GM04503 (cell line): Measurements from ENCODE around the gene OR13C2.
"Not testable (repeated sequence)": the region's sequence is repeated elsewhere in the genome, so short reads cannot be mapped to it uniquely, and the experiment has no call there.

Source experiments
- DNase-seq: peaks from one replicate; pipeline ENCODE4 v3.0.0-alpha.2; 2012; ENCODE audit warnings: low read depth

Gene OR13C2, protein sequence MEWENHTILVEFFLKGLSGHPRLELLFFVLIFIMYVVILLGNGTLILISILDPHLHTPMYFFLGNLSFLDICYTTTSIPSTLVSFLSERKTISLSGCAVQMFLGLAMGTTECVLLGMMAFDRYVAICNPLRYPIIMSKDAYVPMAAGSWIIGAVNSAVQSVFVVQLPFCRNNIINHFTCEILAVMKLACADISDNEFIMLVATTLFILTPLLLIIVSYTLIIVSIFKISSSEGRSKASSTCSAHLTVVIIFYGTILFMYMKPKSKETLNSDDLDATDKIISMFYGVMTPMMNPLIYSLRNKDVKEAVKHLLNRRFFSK

DNA sequence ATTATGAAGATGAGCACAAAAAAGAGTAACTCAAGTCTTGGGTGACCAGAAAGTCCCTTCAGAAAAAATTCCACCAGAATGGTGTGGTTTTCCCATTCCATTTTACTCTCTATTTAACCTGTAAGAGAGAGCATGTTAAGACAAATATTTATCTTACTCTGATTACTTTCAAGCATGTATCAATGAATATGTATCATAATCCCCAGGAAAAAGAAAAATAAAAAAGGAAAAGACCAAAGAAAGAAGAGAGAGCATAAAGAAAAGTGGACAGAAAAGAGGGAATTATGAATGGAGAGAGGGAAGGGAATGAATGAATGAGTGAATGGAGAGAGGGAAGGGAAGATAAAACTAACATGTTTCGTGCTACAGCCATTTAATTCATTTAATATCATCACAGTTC, at the start of gene OR13C2:
Gene OR13C2 (minus strand): TSS at position 101 of the 400 bp plus-strand sequence. CDS start 0 bp downstream, at position 101.
- not testable (repeated sequence) for DNase-seq

DNA sequence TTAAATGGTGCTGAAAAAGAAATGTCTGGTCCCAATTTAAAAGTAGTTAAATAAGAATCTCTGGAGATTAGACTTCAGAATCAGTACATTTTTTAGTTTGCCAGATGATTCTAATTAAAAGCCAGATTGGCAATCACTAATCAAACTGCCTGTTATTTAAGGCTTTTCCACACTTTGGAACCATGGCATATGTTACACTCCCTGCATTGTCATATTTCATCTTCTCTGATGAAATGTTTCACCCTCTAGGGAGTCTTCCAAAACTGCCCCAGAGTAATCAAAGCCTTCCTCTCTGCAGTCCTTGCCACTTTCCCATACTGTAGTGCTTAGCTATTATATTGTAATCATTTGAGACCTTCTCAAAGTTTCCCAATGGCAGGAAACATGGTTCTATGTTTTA, 30.0 kb upstream of the OR13C2 start:
- no peak for DNase-seq

DNA sequence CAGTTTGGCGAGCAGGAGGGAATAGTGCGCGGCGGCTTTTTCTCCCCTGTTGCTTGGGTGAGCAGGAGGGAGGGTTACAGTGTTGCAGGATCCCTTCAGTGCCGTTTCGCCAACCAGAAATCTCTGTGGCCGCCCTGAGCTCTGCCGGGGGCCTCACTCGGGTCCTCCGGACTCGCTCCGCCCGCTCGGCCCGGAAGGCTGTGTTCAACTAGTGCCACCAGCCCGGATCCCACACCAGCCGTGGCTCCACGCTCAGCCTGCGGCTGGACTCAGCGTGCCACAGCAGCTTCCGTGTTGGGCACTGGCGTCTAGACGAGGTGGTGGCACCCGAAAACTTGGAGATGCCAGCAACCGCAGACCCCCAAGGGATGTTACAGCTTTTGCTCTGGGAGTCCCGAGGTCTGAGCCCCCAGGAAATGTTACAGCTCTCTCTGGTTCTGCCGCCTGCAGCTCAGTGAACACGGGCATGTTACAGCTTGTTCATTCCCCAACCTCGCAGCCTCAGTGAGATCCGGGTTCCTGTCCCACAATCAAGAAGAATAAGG, 28.6 kb upstream of the OR13C2 start:
- no peak for DNase-seq

DNA sequence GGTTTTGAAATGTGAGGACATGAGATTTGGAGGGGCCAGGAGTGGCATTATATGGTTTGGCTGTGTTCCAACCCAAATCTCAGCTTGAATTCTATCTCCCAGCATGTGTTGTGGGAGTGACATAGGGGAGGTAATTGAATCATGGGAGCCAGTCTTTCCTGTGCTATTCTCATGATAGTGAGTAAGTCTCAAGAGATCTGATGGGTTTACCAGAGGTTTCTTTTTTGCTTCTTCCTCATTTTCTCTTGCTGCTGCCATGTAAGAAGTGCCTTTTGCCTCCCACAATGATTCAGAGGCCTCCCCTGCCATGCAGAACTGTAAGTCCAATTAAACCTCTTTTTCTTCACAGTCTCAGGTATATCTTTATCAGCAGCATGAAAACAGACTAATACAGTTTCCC, 20.5 kb upstream of the OR13C2 start:
- not testable (repeated sequence) for DNase-seq

DNA sequence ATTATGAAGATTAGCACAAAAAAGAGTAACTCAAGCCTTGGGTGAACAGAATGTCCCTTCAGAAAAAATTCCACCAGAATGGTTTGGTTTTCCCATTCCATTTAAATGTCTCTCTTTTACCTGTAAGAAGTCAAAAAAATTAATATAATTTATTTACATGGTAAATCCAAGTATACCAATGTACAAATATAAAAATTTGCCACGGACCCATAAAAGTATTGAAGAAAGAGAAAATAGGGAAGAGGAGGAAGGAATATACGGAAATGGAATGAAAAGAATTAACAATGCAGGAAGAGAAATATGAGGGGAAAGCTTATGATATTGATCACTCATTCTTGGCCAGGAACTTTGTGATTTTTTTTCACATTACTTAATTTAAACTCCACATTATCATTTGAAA, 12.7 kb upstream of the OR13C2 start, which contains the start of gene OR13C9:
Gene OR13C9 (minus strand): TSS at position 101 of the 400 bp plus-strand sequence. CDS start 0 bp downstream, at position 101.
- DNase-seq: no peak

DNA sequence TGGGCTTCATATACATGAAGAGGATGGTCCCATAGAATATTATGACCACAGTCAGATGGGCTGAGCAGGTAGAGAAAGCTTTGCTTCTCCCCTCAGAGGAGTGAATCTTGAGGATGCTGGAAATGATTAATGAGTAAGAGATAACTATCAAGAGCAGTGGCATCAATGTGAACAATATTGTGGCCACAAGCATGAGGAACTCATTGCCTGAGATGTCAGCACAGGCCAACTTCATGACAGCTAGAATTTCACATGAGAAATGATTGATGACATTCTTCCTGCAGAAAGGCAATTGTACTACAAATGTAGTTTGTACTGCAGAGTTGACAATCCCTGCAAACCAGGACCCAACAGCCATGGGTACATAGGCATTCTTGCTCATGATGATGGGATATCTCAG, 12.0 kb upstream of the OR13C2 start:
- no peak for DNase-seq

DNA sequence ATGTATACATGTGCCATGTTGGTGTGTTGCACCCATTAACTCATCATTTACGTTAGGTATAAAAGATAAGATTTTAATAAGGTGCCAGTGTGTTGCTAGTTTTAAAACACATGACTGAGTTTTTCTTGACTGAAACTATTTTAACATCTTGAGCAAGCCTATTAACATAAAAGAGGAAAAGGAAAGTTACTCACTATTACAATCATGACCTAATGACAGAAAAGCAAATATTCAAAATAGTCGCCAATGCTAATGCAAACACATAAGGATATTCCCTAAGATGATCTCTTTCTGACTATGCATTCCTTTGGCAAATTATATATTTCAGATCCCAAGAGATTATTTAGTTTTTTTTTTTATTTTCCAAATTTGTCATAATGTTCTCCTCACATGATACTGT, 5.8 kb upstream of the OR13C2 start:
- no peak for DNase-seq

DNA sequence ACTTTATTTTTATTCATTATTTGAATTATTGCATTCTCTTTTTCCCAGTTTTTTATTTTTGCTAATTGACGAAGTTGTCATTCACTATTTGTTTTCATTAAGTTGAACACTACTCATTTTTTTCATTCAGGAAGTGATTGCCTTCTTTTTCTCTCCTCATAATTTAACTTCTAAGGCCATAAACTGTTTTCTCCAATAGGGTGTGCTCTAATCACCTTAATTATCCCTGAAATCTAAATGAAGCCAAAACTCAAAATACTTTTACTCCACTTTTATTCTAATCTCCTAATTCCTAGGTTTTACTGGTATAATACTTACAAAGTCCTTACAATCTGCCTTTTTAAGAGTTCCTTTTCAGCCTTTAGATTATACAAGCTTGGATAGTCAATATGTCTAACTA, 2.9 kb upstream of the OR13C2 start:
- no peak for DNase-seq

DNA sequence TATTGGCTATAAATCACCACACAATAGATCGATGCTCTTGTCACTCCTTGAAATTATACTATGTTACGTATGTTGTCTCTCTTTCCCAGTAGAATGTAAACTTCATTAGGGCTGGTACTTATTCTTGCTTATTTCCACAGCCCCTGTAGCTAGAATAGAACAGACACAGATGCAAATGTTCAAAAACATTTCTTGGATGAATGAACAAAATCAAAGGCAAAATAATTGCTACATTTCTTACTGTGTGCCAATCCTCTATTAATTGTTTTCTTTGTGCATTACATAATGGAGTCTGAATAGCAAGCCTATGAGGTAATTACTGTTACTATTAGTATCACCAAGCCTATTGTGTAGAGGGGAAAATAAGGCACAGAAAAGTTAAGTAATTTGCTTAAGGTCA, 725 bp upstream of the OR13C2 start:
- DNase-seq: no peak

DNA sequence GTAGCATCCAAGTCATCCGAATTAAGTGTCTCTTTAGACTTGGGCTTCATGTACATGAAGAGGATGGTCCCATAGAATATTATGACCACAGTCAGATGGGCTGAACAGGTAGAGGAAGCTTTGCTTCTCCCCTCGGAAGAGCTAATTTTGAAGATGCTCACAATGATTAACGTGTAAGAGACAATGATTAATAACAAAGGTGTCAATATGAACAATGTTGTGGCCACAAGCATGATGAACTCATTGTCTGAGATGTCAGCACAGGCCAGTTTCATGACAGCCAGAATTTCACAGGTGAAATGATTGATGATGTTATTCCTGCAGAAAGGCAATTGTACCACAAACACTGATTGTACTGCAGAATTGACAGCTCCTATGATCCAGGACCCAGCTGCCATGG, 626 bp downstream of the OR13C2 start:
- DNase-seq: no peak

DNA sequence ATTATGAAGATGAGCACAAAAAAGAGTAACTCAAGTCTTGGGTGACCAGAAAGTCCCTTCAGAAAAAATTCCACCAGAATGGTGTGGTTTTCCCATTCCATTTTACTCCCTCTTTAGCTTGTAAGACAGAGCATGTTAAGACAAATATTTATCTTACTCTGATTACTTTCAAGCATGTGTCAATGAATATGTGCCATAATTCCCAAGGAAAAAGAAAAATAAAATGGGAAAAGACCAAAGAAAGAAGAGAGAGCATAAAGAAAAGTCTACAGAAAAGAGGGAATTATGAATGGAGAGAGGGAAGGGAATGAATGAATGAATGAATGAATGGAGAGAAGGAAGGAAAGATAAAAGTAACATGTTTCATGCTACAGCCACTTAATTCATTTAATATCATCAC, 6.1 kb downstream of the OR13C2 start, which contains the start of gene OR13C5:
Gene OR13C5 (minus strand): TSS at position 101 of the 400 bp plus-strand sequence. CDS start 0 bp downstream, at position 101.
- not testable (repeated sequence) for DNase-seq

DNA sequence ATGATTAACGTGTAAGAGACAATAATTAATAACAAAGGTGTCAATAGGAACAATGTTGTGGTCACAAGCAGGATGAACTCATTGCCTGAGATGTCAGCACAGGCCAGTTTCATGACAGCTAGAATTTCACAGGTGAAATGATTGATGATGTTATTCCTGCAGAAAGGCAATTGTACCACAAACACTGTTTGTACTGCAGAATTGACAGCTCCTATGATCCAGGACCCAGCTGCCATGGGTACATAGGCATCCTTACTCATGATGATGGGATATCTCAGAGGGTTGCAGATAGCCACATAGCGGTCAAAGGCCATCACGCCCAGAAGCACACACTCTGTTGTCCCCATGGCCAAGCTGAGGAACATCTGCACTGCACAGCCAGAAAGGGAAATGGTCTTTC, 6.7 kb downstream of the OR13C2 start:
- DNase-seq: not testable (repeated sequence)

DNA sequence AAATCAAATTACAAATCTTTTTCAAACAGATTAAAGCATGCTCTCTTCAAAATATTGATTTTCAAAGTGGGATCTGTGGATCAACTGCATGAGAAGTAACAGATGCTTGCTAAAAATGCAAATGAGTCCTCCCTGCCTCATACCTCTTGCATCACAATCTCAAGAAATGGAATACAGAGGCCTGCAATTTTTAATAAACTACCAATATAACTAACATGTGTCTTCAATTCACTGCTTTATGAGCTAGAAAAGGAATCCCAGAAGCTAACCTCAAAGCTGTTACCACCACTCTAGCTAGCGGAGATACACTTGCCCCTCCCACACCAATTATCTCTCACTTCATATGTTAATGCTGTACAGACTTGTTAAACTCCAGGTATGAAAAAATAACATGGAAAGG, 15.8 kb downstream of the OR13C2 start:
- DNase-seq: no peak

DNA sequence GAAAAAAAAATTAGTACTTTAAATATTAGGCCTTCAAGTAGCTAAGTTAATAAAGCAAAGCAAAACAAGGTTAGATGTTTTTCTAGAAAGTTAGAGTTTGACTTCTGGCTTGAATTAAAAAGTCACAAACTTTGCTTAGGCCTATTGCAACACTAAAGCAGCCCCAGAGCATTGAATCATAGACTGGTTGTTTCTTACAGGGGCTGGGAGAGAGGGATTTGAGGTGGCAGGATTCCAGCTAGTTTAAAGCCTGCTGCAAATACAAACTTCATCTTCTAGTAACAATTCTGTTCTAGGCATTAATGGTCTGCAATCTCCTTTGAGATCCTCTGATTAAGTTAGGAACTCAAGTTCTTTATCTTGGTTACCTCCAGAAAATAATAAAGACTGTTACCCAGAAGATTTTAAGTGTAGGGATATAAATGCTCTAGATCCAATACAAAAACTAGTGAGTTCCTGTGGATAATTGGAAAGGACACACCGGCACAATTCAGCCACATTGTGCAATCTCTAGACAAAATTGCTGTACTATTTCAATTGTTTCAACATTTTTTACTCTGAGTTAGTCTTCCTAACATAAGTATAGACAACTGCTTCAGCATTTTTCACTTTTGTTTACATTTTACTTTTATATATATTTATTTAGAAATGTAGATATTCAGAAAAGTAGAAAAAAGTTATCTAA, 18.8 kb downstream of the OR13C2 start:
- DNase-seq: peak; percentile 12

DNA sequence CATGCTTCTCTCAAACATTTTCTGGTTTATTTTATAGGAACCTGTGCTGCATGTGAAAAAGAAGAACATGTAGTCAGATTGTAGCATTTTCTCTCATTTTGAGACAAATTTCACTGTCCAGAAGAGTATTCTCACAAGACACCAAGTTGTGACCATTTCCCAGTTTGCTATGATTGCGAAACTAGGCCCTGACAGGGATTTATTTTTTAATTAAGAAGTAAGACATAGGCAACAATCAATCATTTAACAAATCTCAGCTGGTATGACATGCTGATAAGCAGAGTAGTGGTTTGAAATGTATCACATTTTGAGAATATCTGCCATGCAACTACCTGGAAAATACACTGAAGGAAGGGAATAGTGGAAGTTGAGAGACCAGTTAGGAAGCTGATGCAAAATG, 24.9 kb downstream of the OR13C2 start:
- no peak for DNase-seq

DNA sequence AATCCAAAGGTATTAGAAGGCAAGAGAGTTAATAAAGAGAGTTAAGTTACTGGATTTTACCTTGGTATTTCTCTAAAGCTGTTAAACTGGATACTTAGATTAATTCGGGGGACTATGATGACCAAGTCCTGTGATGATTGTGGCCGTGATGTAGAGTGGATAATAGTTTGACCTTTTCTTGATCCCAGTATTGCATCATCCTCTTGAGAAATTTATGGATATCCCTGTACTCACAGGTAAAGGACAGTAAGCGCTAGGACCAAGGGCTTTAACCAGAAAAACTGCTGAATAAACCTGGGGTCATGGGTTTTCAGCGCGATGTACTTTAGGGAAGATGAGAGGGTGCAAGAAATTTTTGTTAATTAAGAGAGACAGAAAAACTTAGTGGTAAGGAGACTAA, 28.2 kb downstream of the OR13C2 start:
- DNase-seq: no peak

DNA sequence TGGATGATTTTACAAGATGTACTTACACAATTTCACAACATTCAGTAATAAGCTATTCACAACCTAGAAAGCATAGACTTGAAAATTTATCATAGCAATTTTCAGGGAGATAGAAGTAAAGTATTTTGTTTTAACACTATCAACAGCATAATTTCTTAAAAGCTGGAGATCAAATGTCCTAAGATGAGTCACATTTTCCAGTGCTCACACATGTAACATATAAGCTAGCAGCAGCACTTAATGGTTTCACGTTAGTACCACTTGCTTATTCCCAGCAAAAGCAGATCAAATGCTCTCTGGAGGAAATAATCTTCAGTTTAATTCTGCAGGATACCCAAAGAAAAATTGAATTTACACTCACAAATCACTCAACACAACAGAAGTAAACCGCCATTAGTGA, 30.0 kb downstream of the OR13C2 start:
- no peak for DNase-seq

DNA sequence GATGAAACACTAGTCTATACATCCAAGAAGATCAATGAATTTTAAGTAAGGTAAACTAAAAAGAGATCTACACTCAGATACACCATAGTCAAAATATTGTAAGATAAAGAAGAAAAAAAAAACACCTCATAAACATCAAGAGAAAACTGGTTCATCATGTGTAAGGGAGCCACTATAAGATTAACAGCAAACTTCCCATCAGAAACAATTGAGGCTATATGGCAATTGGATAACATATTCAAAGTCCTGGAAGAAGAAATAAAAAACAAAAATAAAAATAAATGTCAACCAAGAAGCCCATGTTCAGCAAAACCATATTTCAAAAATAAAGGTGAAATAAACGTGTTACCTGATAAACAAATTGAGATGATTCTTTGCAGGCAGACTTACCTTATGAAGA, 32.8 kb downstream of the OR13C2 start:
- no peak for DNase-seq

DNA sequence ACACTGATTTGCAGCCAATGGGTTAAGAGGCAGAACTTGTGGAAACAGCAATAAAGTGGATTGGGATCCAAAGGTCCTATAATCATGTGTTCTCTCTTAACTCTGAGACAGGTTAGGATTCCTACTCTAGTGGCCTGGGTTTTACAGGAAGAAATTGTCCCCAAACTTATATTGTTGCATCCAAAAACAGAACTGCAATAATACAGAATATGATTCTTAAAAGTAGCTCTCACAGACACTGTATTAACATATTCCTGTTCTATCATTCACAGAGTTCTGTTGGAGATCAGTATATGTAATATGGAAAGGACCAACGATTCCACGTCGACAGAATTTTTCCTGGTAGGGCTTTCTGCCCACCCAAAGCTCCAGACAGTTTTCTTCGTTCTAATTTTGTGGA, 36.6 kb downstream of the OR13C2 start, which contains the start of gene OR13C8:
Gene OR13C8 (plus strand): TSS at position 301 of the 400 bp plus-strand sequence. CDS start 0 bp downstream, at position 301.
- DNase-seq: no peak

DNA sequence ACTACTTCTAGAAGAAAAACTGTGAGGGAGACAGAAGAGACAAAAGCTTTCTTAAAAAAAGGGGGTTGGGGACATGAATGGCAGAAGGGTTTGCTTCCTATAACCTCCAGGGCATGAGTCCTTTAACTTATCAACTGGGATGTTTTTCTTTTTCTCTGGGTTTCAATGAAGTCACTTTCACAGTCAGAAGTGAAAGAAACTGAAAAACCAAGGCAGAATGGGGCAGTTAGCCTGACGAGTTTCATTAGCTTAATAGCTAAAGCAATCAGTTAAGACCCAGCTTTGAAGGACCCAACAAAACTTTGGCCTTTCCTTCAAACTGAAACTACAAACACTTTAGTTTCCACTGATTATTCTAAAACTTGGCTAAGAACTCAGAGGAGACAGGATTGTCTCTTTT, 41.1 kb downstream of the OR13C2 start:
- DNase-seq: no peak

DNA sequence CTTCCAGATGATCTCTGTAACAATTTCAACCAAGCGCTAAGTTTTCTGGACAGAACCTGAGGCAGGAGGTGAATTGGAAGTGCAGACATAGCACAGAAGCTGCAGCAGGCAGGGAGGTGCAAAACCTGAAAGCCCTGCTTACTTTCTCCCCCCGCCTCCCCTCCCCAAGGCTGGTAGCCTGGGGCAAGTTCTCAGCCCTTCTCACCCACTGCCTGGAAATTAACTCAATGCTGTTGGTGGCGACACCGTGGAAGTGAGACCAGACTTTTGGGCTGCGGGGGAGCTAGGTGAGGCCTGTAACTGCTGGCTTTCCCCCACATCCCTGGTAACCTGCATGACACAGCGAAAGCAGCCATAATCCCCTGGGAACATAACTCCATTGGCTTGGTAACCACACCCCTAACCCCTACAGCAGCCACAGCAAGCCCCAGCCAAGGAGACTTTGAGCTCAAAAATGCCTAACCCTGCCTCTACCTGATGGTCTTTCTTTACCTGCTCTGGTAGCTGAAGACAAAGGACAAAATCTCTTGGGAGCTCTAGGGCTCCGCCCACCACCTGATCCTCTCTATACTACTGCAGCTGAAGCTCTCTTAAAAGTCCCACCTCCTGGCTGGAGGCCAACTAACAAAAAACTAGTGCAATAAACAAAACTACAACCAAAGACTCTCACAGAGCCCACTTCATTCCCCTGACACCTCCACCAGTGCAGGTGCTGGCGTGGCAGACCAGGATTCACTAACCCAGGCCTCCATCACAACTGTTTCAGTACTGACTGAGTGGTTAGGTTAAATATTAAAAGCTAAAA, 48.4 kb downstream of the OR13C2 start:
- DNase-seq: no peak

DNA sequence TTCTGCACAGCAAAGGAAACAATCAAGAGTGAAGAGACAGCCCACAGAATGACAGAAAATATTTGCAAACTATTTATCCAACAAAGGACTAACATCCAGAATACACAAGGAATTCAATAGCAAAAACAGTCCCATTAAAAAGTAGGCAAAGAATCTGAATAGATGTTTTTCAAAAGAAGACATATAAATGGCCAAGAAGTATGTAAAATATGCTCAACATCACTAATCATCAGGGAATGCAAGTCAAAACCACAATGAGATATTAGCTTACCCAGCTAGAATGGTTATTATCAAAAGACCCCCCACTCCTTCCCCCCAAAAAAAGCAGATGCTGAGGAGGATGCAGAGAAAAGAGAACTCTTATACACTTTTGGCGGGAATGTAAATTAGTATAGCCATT, 49.9 kb downstream of the OR13C2 start:
- DNase-seq: no peak
